ENCODE data around the gene CALR3.
A peak's percentile ranks its signal among the peaks of the same experiment; 100 is the strongest.
"Not testable (repeated sequence)": the region's sequence is repeated elsewhere in the genome, so short reads cannot be mapped to it uniquely, and the experiment has no call there.

The CALR3 gene

GRCh38 chr19:16495982-16496612, at the start of gene CALR3, which contains the start of gene C19orf44:
TSS of gene CALR3 (minus strand) at chr19:16496167. CDS start at chr19:16496129, 38 bp downstream.
TSS of gene C19orf44 (plus strand) at chr19:16496394. CDS start at chr19:16500793, 4,399 bp downstream.
- Histone ChIP-seq H3K36me3 (peaks cover 6% of the 10 kb centered on the region), H3K4me3 (ENCODE audit: low read depth, low read length) (peak within 1 kb of the TSS; percentile 84), H3K9me3 (ENCODE audit: severe bottlenecking) (no peaks in the 10 kb centered on the region), H3K27ac (peak within 1 kb of the TSS; percentile 67), H3K27me3 (ENCODE audit: insufficient read depth, low read depth, severe bottlenecking) (no peaks in the 10 kb centered on the region)
- DNase-seq, result peak; percentile 98
- no peak for TF ChIP-seq CTCF (IDR thresholded peaks at IDR 0.05; ENCODE audit: low read depth, low read length)

GRCh38 chr19:16544473-16545231, 48.7 kb upstream of the CALR3 start:
- Histone ChIP-seq H3K4me3 (ENCODE audit: low read depth, low read length) (no peak overlapping the region), H3K27ac (no peak overlapping the region), H3K27me3 (ENCODE audit: insufficient read depth, low read depth, severe bottlenecking) (no peaks in the 10 kb centered on the region), H3K9me3 (ENCODE audit: severe bottlenecking) (no peaks in the 10 kb centered on the region), H3K36me3 (peaks cover 28% of the 10 kb centered on the region)
- TF ChIP-seq CTCF (IDR thresholded peaks at IDR 0.05; ENCODE audit: low read depth, low read length), result no peak
- no peak for DNase-seq

- H3K27me3 ChIP-seq (ENCODE audit: insufficient read depth, low read depth, severe bottlenecking); H3K4me3 ChIP-seq (ENCODE audit: low read depth, low read length); DNase-seq; H3K9me3 ChIP-seq (ENCODE audit: severe bottlenecking); H3K27ac ChIP-seq: not testable (repeated sequence)
- H3K36me3 ChIP-seq, result peaks cover 34% of the 10 kb centered on the region
Observed at GRCh38 chr19:16543734-16544133, 47.8 kb upstream of the CALR3 start.

- H3K4me3 ChIP-seq (ENCODE audit: low read depth, low read length), result peak overlapping the region; percentile 74
- no peaks in the 10 kb centered on the region for H3K9me3 ChIP-seq (ENCODE audit: severe bottlenecking)
- no peaks in the 10 kb centered on the region for H3K27me3 ChIP-seq (ENCODE audit: insufficient read depth, low read depth, severe bottlenecking)
- H3K36me3 ChIP-seq, result peaks cover 37% of the 10 kb centered on the region
- DNase-seq, result peak; percentile 59
- H3K27ac ChIP-seq, result peak overlapping the region; percentile 97
- TF ChIP-seq CTCF (IDR thresholded peaks at IDR 0.05; ENCODE audit: low read depth, low read length), result no peak
Observed at GRCh38 chr19:16542910-16543472, 47.0 kb upstream of the CALR3 start.

GRCh38 chr19:16542045-16542909, 46.3 kb upstream of the CALR3 start, which contains the start of gene CHERP:
TSS of gene CHERP (minus strand) at chr19:16542437. CDS start at chr19:16542378, 59 bp downstream.
- Histone ChIP-seq H3K4me3 (ENCODE audit: low read depth, low read length) (peak within 1 kb of the TSS; percentile 74), H3K27me3 (ENCODE audit: insufficient read depth, low read depth, severe bottlenecking) (no peaks in the 10 kb centered on the region), H3K27ac (peak within 1 kb of the TSS; percentile 97), H3K36me3 (peaks cover 44% of the 10 kb centered on the region), H3K9me3 (ENCODE audit: severe bottlenecking) (no peaks in the 10 kb centered on the region)
- peak; percentile 92 for DNase-seq
- TF ChIP-seq CTCF (IDR thresholded peaks at IDR 0.05; ENCODE audit: low read depth, low read length), result no peak
